ENCODE data around the gene FAM20C. TPM values are rescaled to one million over a fixed set of nuclear protein-coding genes. Genes with fewer than 3 reads are reported as not detected.

The FAM20C gene
- total and polyA plus RNA-seq, 2 donors (not counting 3 experiments of a cell fraction or from before 2014, with no cell fraction given): 14.2 to 34.5 TPM

DNA sequence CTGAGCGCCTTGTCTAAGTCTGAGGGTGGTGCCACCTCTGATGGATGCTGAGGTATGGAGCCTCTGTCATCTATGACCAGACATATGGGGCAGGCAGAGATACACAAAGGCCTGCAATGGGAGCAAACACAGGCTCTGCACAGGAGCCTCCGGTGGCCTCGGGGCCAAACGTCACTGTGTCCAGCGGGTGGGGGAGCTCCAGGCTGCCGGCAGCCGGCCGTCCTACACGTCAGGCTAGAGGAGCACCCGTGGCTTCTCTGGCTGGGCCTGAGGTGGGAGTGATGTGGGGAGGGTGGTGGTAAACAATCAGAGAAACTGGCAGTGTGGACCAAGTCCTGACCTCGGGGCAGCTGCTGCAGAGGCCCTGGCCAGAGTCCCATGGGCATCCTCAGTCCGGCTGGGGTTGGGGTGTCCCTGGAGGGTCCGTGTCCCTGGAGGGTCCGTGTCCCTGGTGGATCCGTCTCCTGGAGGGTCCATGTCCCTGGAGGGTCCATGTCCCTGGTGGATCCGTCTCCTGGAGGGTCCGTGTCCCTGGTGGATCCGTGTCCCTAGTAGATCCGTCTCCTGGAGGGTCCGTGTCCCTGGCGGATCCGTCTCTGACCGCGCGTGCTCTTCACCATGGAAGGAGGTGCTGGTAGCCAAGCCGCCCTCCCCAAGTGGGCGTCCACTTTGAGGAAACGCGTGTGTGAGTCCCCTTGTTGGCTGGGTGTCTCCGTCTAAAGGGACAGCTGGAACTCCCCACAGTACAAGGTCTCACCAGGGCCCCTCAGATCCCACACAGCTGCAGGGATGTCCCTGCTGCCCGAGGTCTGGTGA lies 24.2 kb upstream of the FAM20C start:
- Histone ChIP-seq H3K4me3 (replicated peaks in 1 of 3; ENCODE audit: insufficient read depth in 1 of 3, low read depth in 1 of 3, low read length in 3 of 3) (no peak overlapping the region), H3K27ac (ENCODE audit: insufficient read depth, low read depth, low read length) (no peak overlapping the region), H3K4me2 (ENCODE audit: insufficient read depth, low read length) (no peak overlapping the region), H3K79me2 (ENCODE audit: control insufficient read depth, insufficient read depth, low read length) (no peaks in the 10 kb centered on the region), H3K9me3 (replicated peaks; ENCODE audit: control insufficient read depth, insufficient read depth, low read length) (no peaks in the 10 kb centered on the region), H2AFZ (ENCODE audit: low read depth, low read length) (no peak overlapping the region), H3K27me3 (ENCODE audit: control insufficient read depth in 2 of 2, insufficient read depth in 2 of 2, low read length in 2 of 2) (peaks cover 2 to 7% of the 10 kb centered on the region in 2 experiments), H3K9me1 (replicated peaks; ENCODE audit: control insufficient read depth, extremely low read depth, insufficient read depth, low read length) (no peaks in the 10 kb centered on the region), H4K20me1 (replicated peaks; ENCODE audit: control insufficient read depth, extremely low read depth, insufficient read depth, low read length) (no peaks in the 10 kb centered on the region), H3K36me3 (ENCODE audit: control insufficient read depth in 2 of 2, extremely low read depth in 1 of 2, insufficient read depth in 2 of 2, low read length in 2 of 2) (no peaks in the 10 kb centered on the region), H3K9ac (replicated peaks; ENCODE audit: extremely low read depth, insufficient read depth, low read length) (no peak overlapping the region), H3K4me1 (ENCODE audit: control insufficient read depth, extremely low read depth, insufficient read depth, low read length) (no peaks in the 10 kb centered on the region)
- dilution Hi-C loops (cut with MboI; ENCODE audit: extremely low pct_ligation_motif_present, low sequenced_read_pairs) (no loop called here), intact Hi-C loops (cut with micrococcal nuclease) (no loop called here)
- FAIRE-seq: no peak
- no peak for DNase-seq (ENCODE audit: low read depth, low spot score)
- no TSS peak for BruUV-seq (replicated peaks)
- ChIA-PET POLR2A (no interaction called here), CTCF (no interaction called here)
- no peak for TF ChIP-seq MYC (IDR thresholded peaks at IDR 0.05; ENCODE audit: low read depth, low read length)
- TF ChIP-seq FOS (IDR thresholded peaks at IDR 0.05; ENCODE audit: borderline replicate concordance, insufficient read depth, low read length): no peak
- TF ChIP-seq, protein P1, sequence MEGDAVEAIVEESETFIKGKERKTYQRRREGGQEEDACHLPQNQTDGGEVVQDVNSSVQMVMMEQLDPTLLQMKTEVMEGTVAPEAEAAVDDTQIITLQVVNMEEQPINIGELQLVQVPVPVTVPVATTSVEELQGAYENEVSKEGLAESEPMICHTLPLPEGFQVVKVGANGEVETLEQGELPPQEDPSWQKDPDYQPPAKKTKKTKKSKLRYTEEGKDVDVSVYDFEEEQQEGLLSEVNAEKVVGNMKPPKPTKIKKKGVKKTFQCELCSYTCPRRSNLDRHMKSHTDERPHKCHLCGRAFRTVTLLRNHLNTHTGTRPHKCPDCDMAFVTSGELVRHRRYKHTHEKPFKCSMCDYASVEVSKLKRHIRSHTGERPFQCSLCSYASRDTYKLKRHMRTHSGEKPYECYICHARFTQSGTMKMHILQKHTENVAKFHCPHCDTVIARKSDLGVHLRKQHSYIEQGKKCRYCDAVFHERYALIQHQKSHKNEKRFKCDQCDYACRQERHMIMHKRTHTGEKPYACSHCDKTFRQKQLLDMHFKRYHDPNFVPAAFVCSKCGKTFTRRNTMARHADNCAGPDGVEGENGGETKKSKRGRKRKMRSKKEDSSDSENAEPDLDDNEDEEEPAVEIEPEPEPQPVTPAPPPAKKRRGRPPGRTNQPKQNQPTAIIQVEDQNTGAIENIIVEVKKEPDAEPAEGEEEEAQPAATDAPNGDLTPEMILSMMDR (IDR thresholded peaks at IDR 0.05; ENCODE audit: extremely low read depth in 1 of 2, insufficient read depth in 1 of 2, low read depth in 1 of 2, low read length in 2 of 2): no peak
- TF ChIP-seq, protein P2, sequence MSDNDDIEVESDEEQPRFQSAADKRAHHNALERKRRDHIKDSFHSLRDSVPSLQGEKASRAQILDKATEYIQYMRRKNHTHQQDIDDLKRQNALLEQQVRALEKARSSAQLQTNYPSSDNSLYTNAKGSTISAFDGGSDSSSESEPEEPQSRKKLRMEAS (IDR thresholded peaks at IDR 0.05; ENCODE audit: insufficient read depth, insufficient read length): no peak
- TF ChIP-seq GATA2 (IDR thresholded peaks at IDR 0.05; ENCODE audit: insufficient read depth, insufficient read length, low read depth, low read length): no peak
